Measurements from ENCODE around the gene FNBP1.

The FNBP1 gene

DNA sequence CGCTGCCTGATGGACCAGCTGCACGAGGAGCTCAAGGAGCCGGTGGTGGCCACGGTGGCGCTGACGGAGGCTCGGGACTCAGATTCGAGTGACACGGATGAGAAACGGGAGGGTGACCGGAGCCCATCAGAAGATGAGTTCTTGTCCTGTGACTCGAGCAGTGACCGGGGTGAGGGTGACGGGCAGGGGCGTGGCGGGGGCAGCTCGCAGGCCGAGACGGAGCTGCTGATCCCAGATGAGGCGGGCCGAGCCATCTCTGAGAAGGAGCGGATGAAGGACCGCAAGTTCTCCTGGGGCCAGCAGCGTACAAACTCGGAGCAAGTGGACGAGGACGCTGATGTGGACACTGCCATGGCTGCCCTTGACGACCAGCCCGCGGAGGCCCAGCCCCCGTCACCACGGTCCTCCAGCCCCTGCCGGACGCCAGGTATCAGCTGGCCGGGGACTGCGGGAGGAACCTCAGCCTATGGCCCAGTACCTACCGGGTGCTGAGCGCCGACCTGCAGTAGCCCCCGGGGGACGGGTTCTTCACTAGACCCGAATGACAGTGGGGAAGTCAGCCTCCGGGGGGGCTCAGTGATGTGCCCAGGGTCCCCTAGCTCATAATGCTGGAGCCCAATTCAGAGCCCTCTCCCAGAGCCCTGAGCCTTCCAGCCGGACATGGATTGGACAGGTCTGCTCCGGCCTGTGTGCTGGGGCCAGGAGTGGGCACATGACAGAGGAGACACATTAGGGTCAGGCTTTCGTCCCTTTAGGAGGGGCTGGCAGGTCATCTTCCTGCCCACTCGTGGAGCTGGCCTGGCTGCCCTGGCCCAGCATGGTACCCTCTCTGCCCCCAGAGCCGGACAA, 174.7 kb downstream of the FNBP1 start:
- no peaks in the 10 kb centered on the region for H3K27me3 ChIP-seq (ENCODE audit: control insufficient read depth, insufficient read depth, low read length)
- no peak overlapping the region for H3K27ac ChIP-seq (ENCODE audit: low read depth, low read length)
- H3K36me3 ChIP-seq (ENCODE audit: control insufficient read depth, insufficient read depth, low read length), result peaks cover 14% of the 10 kb centered on the region
- no peak overlapping the region for H3K4me3 ChIP-seq (ENCODE audit: low read depth, low read length)
- no peak overlapping the region for H3K9ac ChIP-seq (ENCODE audit: low read depth, low read length)
- no peaks in the 10 kb centered on the region for H3K9me3 ChIP-seq (ENCODE audit: control insufficient read depth, insufficient read depth, low read length)
- H3K4me1 ChIP-seq (ENCODE audit: control insufficient read depth, insufficient read depth, low read length), result no peaks in the 10 kb centered on the region

DNA sequence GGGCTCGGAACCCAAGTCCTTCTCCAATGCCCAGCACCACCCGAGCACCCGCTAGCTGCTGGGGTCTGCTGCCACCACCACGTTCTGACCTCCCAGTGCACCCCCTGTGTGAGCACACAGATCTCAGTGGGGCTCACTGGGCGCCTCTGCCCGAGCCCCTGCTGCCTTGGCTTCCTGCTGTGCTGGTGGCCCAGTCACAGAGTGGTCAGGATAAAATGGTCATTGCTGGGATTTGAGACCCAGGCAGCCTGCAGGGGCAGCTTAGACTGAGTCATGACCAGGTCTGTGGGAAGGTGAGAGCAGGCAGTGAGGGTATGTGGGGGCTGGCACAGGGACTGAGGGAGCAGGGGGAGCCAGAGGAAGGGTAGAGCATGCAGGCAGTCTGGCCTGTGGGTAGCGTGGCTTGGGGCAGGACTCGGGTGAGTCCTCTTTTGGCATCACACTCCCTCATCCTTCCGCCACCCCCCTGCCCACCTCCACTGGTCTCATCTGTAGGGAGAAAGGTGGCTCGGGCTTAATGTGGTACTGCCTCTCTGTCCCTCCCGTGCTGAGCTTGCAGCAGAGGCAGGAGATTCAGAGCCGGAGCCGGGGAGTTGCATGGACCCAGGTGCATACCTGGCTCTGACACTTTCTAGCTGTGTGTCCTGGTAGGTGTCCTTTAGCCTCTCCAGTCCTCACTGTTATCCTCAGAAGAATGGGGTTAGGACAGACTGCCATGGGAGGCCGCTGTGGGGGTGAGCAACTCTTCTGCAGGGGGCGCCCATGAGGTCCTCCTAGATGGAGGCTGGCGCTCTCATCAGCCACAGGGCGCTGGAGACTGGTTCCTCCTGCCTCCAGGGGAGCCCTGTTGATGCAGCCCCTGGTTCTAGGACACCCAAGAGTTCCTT, 175.6 kb downstream of the FNBP1 start:
- no peaks in the 10 kb centered on the region for H3K27me3 ChIP-seq (ENCODE audit: control insufficient read depth, insufficient read depth, low read length)
- no peak overlapping the region for H3K4me3 ChIP-seq (ENCODE audit: low read depth, low read length)
- H3K9me3 ChIP-seq (ENCODE audit: control insufficient read depth, insufficient read depth, low read length), result no peaks in the 10 kb centered on the region
- H3K27ac ChIP-seq (ENCODE audit: low read depth, low read length), result no peak overlapping the region
- H3K4me1 ChIP-seq (ENCODE audit: control insufficient read depth, insufficient read depth, low read length), result no peaks in the 10 kb centered on the region
- H3K9ac ChIP-seq (ENCODE audit: low read depth, low read length), result no peak overlapping the region
- peaks cover 16% of the 10 kb centered on the region for H3K36me3 ChIP-seq (ENCODE audit: control insufficient read depth, insufficient read depth, low read length)

- Histone ChIP-seq H3K27me3 (ENCODE audit: control insufficient read depth, insufficient read depth, low read length) (no peaks in the 10 kb centered on the region), H3K27ac (ENCODE audit: low read depth, low read length) (no peak overlapping the region), H3K9ac (ENCODE audit: low read depth, low read length) (no peak overlapping the region), H3K4me3 (ENCODE audit: low read depth, low read length) (no peak overlapping the region), H3K36me3 (ENCODE audit: control insufficient read depth, insufficient read depth, low read length) (peaks cover 22% of the 10 kb centered on the region), H3K4me1 (ENCODE audit: control insufficient read depth, insufficient read depth, low read length) (no peaks in the 10 kb centered on the region), H3K9me3 (ENCODE audit: control insufficient read depth, insufficient read depth, low read length) (no peaks in the 10 kb centered on the region)
Measured at GRCh38 chr9:129866394-129867135, 176.4 kb downstream of the FNBP1 start.

- Histone ChIP-seq H3K36me3 (ENCODE audit: control insufficient read depth, insufficient read depth, low read length) (peaks cover 29% of the 10 kb centered on the region), H3K27me3 (ENCODE audit: control insufficient read depth, insufficient read depth, low read length) (no peaks in the 10 kb centered on the region), H3K27ac (ENCODE audit: low read depth, low read length) (no peak overlapping the region), H3K9ac (ENCODE audit: low read depth, low read length) (no peak overlapping the region), H3K4me3 (ENCODE audit: low read depth, low read length) (no peak overlapping the region), H3K4me1 (ENCODE audit: control insufficient read depth, insufficient read depth, low read length) (no peaks in the 10 kb centered on the region), H3K9me3 (ENCODE audit: control insufficient read depth, insufficient read depth, low read length) (no peaks in the 10 kb centered on the region)
Measured at GRCh38 chr9:129865668-129866320, 177.2 kb downstream of the FNBP1 start.

DNA sequence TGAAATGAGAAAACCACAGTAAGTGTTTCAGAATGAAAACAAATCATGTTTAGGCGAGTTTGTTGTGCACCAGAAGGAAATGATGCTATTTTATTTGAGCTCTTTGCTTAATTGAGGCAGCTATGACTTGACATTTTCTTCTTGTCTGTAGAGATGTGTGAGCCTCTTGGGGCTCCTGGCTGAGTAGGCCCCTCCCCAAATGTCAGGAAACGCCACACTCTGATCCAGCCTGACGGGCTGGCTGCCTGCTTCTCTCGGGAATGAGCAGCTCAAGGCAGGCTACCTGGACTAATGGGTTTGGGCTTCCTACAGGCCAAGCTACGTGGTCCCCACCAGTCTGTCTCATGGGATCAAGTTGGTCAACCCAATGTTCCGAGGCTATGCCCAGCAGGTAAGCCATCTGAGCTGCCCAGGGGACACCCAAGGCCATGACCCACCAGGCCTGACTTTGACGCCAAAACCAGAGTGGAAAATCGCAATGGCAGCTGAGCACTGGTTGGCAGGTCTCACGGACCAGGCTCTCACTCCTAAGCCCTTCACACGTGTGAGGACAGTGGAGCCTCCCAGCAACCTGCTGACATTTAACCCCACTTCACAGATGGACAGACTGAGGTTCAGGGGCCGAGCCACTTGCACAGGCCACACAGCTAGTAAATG, 177.9 kb downstream of the FNBP1 start:
- Histone ChIP-seq H3K9ac (ENCODE audit: low read depth, low read length) (no peak overlapping the region), H3K27ac (ENCODE audit: low read depth, low read length) (no peak overlapping the region), H3K27me3 (ENCODE audit: control insufficient read depth, insufficient read depth, low read length) (no peaks in the 10 kb centered on the region), H3K9me3 (ENCODE audit: control insufficient read depth, insufficient read depth, low read length) (no peaks in the 10 kb centered on the region), H3K4me1 (ENCODE audit: control insufficient read depth, insufficient read depth, low read length) (no peaks in the 10 kb centered on the region), H3K4me3 (ENCODE audit: low read depth, low read length) (no peak overlapping the region), H3K36me3 (ENCODE audit: control insufficient read depth, insufficient read depth, low read length) (peaks cover 29% of the 10 kb centered on the region)

DNA sequence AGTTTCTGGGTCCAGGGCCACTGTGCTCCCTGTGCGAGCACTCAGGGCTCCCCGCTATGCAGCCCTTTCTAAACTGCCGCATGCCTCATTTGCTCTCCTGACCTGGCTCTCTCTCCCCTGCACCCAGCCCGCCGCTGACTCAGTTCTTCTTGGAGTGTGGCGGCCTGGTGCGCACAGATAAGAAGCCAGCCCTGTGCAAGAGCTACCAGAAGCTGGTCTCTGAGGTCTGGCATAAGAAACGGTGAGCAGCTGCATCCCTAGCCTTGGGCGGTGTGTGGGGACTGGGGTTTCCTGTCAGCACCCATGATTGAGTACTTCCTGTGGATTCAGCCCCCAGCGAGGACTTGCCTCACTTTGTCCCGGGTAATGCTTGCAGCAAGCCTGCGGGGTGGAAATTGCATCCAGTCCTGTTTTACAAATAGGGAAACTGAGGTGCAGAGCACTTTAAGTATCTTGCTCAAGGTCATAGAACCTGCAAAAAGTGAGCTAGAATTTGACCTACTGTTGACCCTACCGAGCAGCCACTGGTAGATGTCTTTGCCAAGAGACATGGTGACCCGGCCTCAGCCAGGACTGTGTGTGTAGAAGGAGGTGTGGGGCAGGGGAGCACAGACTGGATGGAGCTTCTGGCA, 179.8 kb downstream of the FNBP1 start:
- H3K9ac ChIP-seq (ENCODE audit: low read depth, low read length), result no peak overlapping the region
- H3K36me3 ChIP-seq (ENCODE audit: control insufficient read depth, insufficient read depth, low read length), result peaks cover 34% of the 10 kb centered on the region
- H3K27me3 ChIP-seq (ENCODE audit: control insufficient read depth, insufficient read depth, low read length), result no peaks in the 10 kb centered on the region
- H3K27ac ChIP-seq (ENCODE audit: low read depth, low read length), result no peak overlapping the region
- no peaks in the 10 kb centered on the region for H3K9me3 ChIP-seq (ENCODE audit: control insufficient read depth, insufficient read depth, low read length)
- no peak overlapping the region for H3K4me3 ChIP-seq (ENCODE audit: low read depth, low read length)
- H3K4me1 ChIP-seq (ENCODE audit: control insufficient read depth, insufficient read depth, low read length), result no peaks in the 10 kb centered on the region

DNA sequence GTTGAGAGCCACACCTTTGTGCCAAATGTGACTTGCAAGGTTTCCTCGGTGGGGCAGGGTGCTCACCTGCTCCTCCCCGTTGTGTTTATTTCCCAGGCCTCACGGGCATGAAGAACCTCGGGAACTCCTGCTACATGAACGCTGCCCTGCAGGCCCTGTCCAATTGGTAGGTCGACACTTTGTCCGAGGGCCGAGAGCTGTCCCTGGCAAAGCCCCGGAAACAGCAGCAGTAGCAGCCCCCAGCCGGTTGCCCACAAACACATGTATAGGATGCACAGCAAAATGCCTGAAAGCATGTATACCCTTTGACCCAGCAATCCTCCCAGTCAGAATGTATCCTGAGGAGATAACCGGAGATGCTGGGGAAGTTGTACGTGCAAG, 181.6 kb downstream of the FNBP1 start:
- Histone ChIP-seq H3K27ac (ENCODE audit: low read depth, low read length) (no peak overlapping the region), H3K27me3 (ENCODE audit: control insufficient read depth, insufficient read depth, low read length) (no peaks in the 10 kb centered on the region), H3K4me1 (ENCODE audit: control insufficient read depth, insufficient read depth, low read length) (no peaks in the 10 kb centered on the region), H3K36me3 (ENCODE audit: control insufficient read depth, insufficient read depth, low read length) (peaks cover 38% of the 10 kb centered on the region), H3K9ac (ENCODE audit: low read depth, low read length) (no peak overlapping the region), H3K9me3 (ENCODE audit: control insufficient read depth, insufficient read depth, low read length) (no peaks in the 10 kb centered on the region), H3K4me3 (ENCODE audit: low read depth, low read length) (no peak overlapping the region)

- peaks cover 33% of the 10 kb centered on the region for H3K36me3 ChIP-seq (ENCODE audit: control insufficient read depth, insufficient read depth, low read length)
- no peaks in the 10 kb centered on the region for H3K9me3 ChIP-seq (ENCODE audit: control insufficient read depth, insufficient read depth, low read length)
- H3K4me1 ChIP-seq (ENCODE audit: control insufficient read depth, insufficient read depth, low read length), result no peaks in the 10 kb centered on the region
- H3K9ac ChIP-seq (ENCODE audit: low read depth, low read length), result no peak overlapping the region
- H3K27me3 ChIP-seq (ENCODE audit: control insufficient read depth, insufficient read depth, low read length), result no peaks in the 10 kb centered on the region
- H3K27ac ChIP-seq (ENCODE audit: low read depth, low read length), result no peak overlapping the region
- H3K4me3 ChIP-seq (ENCODE audit: low read depth, low read length), result no peak overlapping the region
Measured at GRCh38 chr9:129860653-129861446, 182.1 kb downstream of the FNBP1 start.

GRCh38 chr9:129858167-129858962, 184.6 kb downstream of the FNBP1 start:
- Histone ChIP-seq H3K4me1 (ENCODE audit: control insufficient read depth, insufficient read depth, low read length) (no peaks in the 10 kb centered on the region), H3K4me3 (ENCODE audit: low read depth, low read length) (no peak overlapping the region), H3K36me3 (ENCODE audit: control insufficient read depth, insufficient read depth, low read length) (peaks cover 36% of the 10 kb centered on the region), H3K9me3 (ENCODE audit: control insufficient read depth, insufficient read depth, low read length) (no peaks in the 10 kb centered on the region), H3K27me3 (ENCODE audit: control insufficient read depth, insufficient read depth, low read length) (no peaks in the 10 kb centered on the region), H3K27ac (ENCODE audit: low read depth, low read length) (no peak overlapping the region), H3K9ac (ENCODE audit: low read depth, low read length) (no peak overlapping the region)

Measured in HUES48 (cell line).